GM19099 (cell line): Measurements from ENCODE around the gene SARS2.

Experiments used
- POLR2A ChIP-seq: IDR thresholded peaks from 3 replicates; pipeline ENCODE4 v1.6.1; 2011; ENCODE audit warnings: low read depth; ENCODE audit not compliant: insufficient read length; ENCODE audit errors: extremely low read depth

The SARS2 gene

GRCh38 chr19:38869836-38870607 is 60.5 kb downstream of the SARS2 start:
- TF ChIP-seq POLR2A = peak; percentile 33

- no peak for TF ChIP-seq POLR2A
Measured at GRCh38 chr19:38869160-38869835, 61.3 kb downstream of the SARS2 start.

GRCh38 chr19:38868551-38868950 is 62.0 kb downstream of the SARS2 start:
- TF ChIP-seq POLR2A = no peak

GRCh38 chr19:38867171-38867780 is 63.3 kb downstream of the SARS2 start:
- no peak for TF ChIP-seq POLR2A
